ENCODE results near the gene ARHGAP18. TPM values are rescaled to one million over a fixed set of nuclear protein-coding genes. Genes with fewer than 3 reads are reported as not detected.

ARHGAP18 gene
- total and polyA plus RNA-seq, 2 of the 13 experiments (the other 11 are each of a cell fraction or from before 2014, with no cell fraction given) = 58.2 to 115 TPM

- TF ChIP-seq SNAPC2 (CRISPR knock-in tag; IDR thresholded peaks at IDR 0.05) (no peak), PREB (CRISPR knock-in tag; IDR thresholded peaks at IDR 0.05) (no peak), ZNF337 (CRISPR knock-in tag; IDR thresholded peaks at IDR 0.05; ENCODE audit: borderline replicate concordance, low read depth) (peak; percentile 40; the same call in 1 of the 2 replicates), FLYWCH1 (CRISPR knock-in tag; IDR thresholded peaks at IDR 0.05) (no peak; the same call in 1 of the 2 replicates), MBNL3 (CRISPR knock-in tag; conservative IDR thresholded peaks at IDR 0.05) (no peak), HCFC1 (IDR thresholded peaks at IDR 0.05; ENCODE audit: low read depth, low read length) (no peak), ZNF501 (CRISPR knock-in tag; IDR thresholded peaks at IDR 0.05) (peak; percentile 100), ATF7 (IDR thresholded peaks at IDR 0.05) (no peak), ATF7 (CRISPR knock-in tag; IDR thresholded peaks at IDR 0.05) (peak; percentile 50; the same call in 1 of the 2 replicates), ZZZ3 (CRISPR knock-in tag; IDR thresholded peaks at IDR 0.05; ENCODE audit: borderline replicate concordance) (peak; percentile 36; the same call in 1 of the 2 replicates), ZXDC (CRISPR knock-in tag; IDR thresholded peaks at IDR 0.05) (0 out of 2 replicates have a peak, but pooled peaks have one; percentile 43), ASH2L (IDR thresholded peaks at IDR 0.05; ENCODE audit: insufficient read length, low read depth, low read length) (peak; percentile 89), ZNF333 (CRISPR knock-in tag; IDR thresholded peaks at IDR 0.05; ENCODE audit: borderline replicate concordance) (0 out of 2 replicates have a peak, but pooled peaks have one; percentile 65), ZNF546 (CRISPR knock-in tag; conservative IDR thresholded peaks at IDR 0.05) (0 out of 2 replicates have a peak, but pooled peaks have one; percentile 58), MXD3 (CRISPR knock-in tag; IDR thresholded peaks at IDR 0.05) (peak; percentile 73; the same call in 1 of the 2 replicates), SIN3B (IDR thresholded peaks at IDR 0.05; ENCODE audit: low read length) (no peak), JARID2 (CRISPR knock-in tag; IDR thresholded peaks at IDR 0.05; ENCODE audit: insufficient replicate concordance) (peak; percentile 75), ELF3 (CRISPR knock-in tag; IDR thresholded peaks at IDR 0.05) (peak; percentile 92), ZNF264 (CRISPR knock-in tag; IDR thresholded peaks at IDR 0.05) (peak; percentile 78; the same call in 1 of the 2 replicates), SP2 (CRISPR knock-in tag; IDR thresholded peaks at IDR 0.05) (no peak; the same call in 1 of the 2 replicates), SMAD9 (CRISPR knock-in tag; IDR thresholded peaks at IDR 0.05) (no peak), POLR2AphosphoS5 (IDR thresholded peaks at IDR 0.05; ENCODE audit: low read depth, low read length) (peak; percentile 100), SOX5 (CRISPR knock-in tag; IDR thresholded peaks at IDR 0.05; ENCODE audit: borderline replicate concordance) (peak; percentile 82; the same call in 1 of the 2 replicates), CHCHD3 (CRISPR knock-in tag; IDR thresholded peaks at IDR 0.05) (no peak), RFX5 (IDR thresholded peaks at IDR 0.05; ENCODE audit: low read depth, low read length) (peak; percentile 83)
- TF ChIP-seq, protein P1, sequence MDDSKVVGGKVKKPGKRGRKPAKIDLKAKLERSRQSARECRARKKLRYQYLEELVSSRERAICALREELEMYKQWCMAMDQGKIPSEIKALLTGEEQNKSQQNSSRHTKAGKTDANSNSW (CRISPR knock-in tag; IDR thresholded peaks at IDR 0.05; ENCODE audit: borderline replicate concordance) = no peak
- TF ChIP-seq, protein P2, sequence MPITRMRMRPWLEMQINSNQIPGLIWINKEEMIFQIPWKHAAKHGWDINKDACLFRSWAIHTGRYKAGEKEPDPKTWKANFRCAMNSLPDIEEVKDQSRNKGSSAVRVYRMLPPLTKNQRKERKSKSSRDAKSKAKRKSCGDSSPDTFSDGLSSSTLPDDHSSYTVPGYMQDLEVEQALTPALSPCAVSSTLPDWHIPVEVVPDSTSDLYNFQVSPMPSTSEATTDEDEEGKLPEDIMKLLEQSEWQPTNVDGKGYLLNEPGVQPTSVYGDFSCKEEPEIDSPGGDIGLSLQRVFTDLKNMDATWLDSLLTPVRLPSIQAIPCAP (CRISPR knock-in tag; IDR thresholded peaks at IDR 0.05; ENCODE audit: low read depth) = no peak
Observed at GRCh38 chr6:129709769-129710449, at the start of gene ARHGAP18 (continued).
